NCI-H2029 treated with DMSO at 0.1 percent for 48 hours (cell line): ENCODE data around the gene RGPD8.
"Not testable (repeated sequence)": the region's sequence is repeated elsewhere in the genome, so short reads cannot be mapped to it uniquely, and the experiment has no call there.

ENCODE experiments used
- DNase-seq: peaks from one replicate; lab custom pipeline; 2025; lab: John Stamatoyannopoulos, UW

Gene RGPD8

DNA sequence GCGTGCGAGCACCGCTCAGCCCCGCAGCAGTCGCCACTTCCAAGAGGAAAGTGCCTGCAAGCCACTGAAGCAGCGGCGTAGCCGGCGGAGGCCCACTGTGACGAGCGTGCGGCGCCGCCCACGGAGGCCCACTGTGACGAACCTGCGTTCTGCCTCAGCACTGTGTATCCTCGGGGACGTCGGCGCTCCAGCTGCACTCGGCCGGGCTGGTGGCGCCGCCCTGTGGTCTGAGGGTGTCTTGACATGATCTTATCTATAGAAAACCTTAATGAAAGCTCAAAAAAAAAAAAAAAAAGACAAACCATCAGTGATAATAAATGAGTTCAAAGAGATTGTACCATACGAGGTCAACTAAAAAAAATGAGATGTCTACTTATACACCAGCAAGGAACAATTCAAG is at the start of gene RGPD8:
Gene RGPD8 (minus strand): TSS at position 166 of the 400 bp plus-strand sequence. CDS start 192 bp downstream, outside the sequence.
- DNase-seq, result not testable (repeated sequence)

DNA sequence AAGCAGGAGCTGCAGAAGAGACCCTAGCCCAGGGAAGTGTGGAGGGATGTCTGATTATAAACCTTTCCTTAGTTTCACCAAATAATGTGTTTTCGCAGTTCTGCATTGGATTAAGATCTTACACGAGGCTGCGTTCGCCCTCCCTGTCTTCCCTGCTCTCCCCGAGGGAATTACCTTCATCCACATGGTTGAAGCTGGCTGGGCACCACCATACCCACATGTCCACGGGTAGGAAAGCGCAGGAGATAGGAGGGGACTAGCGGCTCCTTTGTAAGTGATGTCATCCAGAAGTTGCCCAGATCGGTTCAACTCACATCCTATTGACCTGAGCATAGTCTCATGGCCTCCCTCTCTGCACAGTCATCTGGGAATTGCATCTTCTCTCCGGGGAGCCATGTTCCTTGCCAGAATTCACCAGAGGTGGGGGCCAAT is 49.6 kb upstream of the RGPD8 start:
- no peak for DNase-seq

DNA sequence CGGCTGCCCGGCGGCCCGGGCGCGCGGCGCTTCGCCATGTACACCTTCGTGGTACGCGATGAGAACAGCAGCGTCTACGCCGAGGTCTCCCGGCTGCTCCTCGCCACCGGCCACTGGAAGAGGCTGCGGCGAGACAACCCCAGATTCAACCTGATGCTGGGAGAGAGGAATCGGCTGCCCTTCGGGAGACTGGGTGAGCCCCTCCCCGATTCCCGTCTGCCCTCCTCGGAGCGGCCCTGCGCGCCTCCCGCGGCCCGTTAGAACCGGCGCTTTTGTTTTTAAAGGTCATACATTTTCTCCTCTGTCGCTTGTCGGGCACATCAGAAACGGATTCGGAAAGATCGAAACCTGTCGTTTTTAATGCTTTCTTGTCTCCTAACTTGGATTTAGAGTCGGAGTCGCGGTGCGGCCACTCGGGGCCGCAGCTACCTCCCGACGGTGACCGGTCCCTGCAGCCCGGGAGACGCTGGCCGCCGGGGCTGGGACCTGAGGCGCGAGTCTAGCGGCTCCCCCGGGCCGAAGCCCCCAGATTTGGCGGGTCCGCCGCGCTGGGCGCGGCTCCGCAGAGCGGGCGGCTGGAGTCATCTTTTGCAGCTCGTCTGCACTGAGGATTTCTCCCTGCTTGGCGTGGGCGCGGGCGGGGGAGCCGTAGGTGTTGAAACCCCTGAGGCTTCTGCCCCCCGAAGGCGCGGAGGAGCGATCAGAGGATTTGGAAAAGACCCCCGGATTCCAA is 49.0 kb upstream of the RGPD8 start:
- DNase-seq, result no peak

DNA sequence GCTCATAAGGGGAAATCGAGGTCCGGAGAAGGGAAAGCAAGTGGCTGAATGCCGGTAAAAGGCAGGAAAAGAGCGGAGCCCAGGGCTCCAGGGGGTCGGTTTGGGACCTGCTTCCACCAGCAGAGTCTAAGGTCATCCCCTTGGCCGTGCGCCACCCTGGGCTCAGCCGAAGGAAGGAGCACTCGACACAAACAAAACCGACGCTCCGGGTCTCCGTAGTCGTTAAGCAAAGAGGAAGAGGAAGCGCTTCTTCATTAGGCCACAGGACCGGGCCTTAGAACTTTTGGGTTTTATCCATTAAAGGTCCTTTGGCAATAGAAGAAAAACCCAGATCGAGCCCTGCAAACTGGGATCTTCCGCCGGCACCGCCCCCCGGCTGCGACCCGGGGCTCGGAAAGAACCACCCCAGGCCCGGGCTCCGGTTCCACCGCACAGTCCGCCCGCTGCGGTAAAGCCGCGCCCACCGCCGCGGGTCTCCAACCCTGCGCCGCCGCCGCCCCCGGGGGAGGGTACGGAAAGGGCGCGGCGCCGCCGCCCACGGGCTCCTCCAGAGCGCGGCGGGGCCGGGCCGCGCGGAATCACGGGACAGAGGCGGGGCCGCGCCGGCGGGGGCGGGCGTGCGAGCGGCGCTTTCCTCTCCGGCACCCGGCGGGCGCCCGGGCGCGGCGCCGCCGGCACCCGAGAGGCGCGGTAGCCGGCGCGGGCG is 48.2 kb upstream of the RGPD8 start, which contains the start of gene TTL:
Gene TTL (plus strand): TSS at position 629 of the 706 bp plus-strand sequence. CDS start 189 bp downstream, outside the sequence.
- DNase-seq, result peak; percentile 24

DNA sequence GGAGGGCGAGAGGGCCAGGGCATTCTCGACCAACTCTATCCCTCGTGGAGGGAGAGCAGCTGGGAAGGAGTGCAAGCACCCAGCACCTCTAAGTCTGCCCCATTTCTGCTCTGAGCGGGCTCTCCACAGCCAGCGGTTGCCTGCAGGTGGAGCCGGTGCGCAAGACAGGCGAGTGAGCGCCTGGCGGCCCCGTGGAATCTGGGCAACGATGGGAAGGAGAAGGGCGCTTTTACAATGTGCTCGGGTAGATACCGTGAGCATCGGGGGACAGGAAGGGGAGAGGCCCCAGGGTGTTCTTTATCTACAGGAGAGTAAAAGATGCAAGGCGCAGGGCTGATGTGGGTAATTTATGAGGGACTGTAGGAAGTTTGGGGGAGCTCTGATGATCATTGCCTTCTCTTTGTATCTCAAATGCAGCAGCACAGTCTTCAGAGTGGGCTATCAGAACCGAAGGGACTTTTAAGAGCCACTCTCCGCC is 47.6 kb upstream of the RGPD8 start:
- peak; percentile 57 for DNase-seq

DNA sequence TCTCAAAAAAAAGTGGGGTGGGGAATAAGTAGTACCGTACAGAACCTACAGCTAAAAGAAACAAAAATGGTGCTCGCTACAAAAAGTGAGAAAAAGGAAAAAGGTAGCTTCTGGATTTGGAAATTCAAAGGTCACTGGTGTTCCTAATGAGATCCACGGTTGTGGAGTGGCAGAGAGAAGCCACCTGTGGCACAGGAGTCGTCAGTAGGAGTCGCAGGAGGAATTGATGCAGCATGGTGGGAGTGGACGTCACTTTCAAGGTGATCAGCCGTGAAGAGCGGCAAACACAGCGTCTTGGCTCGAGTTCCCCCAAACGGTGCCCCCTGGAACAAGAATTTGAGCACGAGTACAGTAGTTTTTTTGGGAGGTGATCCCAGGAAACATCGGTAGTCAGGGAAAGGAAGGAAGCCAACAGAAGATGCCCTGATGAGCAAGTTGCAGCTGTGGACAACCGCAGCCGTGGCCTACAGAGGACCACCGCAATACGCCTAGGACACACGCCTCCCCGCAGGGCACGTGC is 47.1 kb upstream of the RGPD8 start:
- no peak for DNase-seq

DNA sequence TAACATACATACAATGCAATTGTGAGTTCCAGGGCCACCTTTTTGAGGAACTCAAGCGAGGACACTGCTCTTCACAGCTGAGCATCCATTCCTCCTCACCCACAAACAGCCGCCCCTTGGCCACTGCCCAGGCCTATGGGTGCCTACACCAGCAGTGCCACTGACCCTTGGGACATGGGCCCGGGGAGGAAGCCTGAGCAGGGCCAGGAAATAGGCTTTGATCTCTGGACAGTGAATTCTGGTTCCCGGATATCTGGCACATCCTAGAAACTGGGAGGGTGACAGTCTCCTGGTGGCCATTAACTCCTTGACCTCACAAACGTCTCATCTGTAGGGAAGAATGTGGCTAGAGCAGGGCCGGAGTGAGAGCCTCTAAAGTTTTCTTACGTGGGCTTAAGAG is 43.0 kb upstream of the RGPD8 start:
- DNase-seq, result no peak

DNA sequence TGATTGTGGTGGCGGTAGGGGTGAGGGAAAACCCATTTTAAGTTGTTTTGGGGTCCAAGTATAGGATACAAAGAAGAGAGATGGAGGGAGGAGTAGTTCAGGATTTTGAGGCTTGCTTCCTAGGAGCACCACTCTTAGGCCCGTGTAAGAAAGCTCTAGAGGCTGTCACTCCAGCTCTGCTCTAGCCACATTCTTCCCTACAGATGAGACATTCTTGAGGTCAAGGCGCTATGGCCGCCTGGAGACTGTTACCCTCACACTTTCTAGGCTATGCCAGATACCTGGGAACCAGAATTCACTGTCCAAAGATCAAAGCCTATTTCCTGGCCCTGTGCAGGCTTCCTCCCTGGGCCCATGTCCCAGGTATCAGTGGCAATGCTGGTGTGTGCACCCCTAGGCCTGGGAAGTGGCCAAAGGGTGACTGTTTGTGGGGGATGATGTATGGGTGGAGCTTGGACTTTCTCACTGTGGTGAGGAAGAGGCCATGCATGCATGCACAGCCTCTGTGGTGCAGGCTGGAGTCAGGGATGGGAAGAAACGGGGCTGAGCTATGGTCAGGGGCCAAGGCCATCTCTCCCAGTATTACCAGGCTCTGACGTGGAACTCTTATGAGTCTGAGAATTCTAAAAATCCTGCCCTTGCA is 41.5 kb upstream of the RGPD8 start:
- DNase-seq, result no peak

DNA sequence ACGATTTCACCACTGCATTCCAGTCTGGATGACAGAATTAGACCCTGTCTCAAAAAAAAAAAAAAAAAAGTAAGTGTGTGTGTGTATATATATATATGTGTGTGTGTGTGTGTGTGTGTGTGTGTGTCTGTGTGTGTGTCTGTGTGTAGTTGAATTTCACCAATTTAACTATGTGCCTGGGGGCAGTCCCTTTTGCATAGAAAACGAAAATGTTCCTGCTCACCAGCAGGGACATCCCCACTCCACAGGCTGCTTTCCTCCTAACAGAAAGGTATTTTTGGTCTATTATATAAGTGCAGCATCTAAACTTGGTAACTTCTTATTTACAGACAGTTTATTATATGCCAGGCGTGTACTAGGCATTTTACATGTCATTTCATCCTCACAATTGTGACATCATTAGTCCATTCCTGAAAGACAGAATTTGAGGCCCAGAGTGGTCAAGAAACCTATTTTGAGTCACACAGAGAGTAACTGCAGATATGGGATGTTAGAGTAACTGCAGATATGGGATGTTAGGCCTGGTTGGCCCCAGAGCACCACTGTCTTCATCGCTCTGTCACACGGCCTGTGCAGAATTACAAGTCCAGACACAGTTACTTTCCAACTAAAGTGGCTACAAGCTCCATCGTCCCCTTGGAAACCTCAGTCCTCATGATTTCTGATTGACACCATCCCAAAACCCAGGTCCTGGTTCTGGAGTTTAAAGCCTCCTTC is 39.3 kb upstream of the RGPD8 start:
- DNase-seq, result no peak

DNA sequence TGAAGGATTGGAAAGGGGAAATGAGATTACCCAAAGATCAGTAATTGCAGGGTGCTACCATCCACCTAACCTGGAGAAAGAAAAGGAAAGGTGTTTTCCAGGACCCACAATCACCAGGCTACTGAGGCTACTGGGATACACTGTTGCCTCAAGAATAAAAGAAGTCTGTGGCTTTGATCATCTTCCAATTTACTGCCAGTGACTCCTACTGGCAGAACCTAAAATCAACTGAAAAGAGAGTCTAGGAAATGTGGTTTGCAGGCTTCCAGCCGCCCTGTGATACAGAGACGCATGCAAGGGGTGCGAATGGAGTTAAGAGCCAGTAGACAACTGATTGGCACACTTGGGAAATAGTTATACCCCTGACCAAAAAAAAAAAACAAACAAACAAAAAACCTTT is 31.9 kb upstream of the RGPD8 start:
- no peak for DNase-seq

DNA sequence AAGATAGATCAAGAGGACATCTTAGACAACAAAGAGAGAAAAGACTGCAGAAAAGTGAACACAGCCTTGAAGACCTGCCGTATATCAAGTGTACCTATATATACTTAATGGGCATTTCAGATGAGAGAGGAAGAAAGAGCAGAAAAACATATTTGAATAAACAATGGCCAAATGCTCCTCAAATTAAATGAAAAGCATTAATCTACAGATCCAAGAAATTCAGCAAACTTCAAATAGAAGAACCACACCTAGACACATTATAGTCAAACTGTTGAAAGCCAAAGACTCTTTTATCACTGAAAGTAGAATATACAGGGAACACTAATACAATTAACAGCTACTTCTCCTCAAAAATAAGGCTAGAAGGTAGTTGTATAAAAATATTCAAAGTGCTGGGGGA is 29.8 kb upstream of the RGPD8 start:
- DNase-seq, result no peak

DNA sequence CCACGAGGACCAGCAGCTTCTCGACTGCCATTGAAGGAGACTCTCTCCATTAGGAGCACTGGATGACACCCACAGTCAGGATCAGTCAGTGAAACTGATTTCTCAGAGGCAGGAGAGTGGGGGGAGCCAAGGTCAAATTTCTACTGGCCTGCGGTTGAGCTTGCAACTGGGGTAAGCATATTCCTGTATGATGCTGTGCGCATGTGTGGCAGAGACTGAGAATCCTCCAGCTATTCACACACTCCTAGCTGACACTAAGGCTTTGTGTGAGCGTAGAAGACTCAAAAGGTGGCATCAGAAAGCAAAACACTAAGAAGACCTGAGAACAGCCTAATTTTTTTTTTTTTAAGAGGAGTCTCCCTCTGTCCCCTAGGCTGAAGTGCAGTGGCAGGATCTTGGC is 28.7 kb upstream of the RGPD8 start:
- DNase-seq, result no peak

DNA sequence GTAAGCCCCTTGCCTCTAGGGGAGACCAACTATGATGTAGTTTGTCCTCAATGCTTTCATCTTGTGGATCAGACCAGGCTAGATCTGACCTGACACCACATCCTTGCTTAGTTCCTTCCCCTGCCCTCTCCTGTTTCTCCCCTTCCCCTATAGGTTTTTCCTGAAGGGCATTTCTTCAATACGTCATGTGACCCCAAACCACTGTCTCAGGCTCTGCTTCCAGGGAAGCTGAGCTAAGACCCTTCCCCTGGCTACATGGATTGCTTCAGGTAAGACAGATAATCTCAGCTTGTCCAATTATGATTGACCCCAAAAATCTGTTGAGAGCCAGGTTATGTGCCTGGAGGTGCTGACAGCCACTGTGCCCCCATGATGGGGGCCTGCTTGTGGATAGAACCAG is 25.9 kb upstream of the RGPD8 start:
- DNase-seq, result no peak

DNA sequence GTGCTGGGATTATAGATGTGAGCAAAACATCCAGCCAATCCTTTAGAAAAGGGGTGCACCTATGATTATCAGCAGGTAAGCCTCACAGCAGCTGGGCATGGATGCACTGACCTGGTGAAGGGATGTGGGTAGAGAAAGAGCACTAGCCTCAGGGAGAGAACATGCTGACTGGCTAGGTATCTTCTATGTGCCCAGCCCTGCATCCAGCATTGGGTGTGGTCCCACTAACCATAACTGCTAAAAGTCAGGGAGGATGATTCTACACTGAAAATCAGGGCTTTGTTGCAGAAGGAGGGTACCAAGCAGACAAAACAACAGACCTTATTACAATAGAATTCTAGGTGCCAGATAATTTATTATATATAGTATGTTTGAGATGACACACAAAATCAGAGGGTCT is 21.1 kb upstream of the RGPD8 start:
- DNase-seq, result no peak

DNA sequence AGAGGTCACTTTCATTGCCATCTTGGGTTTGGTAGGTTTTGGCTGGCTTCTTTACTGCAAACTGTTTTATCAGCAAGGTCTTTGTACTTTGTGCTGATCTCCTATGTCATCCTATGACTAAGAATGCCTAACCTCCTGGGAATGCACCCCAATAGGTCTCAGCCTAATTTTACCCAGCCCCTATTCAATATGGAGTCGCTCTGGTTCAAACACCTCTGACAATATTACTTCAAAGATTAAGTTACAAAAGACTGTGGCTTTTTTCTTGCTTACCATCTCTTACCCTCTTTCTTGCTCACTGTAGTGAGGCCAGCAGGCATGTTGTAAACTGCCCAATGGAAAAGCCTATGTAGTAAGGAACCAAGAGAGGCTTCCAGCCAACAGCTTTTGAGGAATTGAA is 17.9 kb upstream of the RGPD8 start:
- DNase-seq, result no peak

DNA sequence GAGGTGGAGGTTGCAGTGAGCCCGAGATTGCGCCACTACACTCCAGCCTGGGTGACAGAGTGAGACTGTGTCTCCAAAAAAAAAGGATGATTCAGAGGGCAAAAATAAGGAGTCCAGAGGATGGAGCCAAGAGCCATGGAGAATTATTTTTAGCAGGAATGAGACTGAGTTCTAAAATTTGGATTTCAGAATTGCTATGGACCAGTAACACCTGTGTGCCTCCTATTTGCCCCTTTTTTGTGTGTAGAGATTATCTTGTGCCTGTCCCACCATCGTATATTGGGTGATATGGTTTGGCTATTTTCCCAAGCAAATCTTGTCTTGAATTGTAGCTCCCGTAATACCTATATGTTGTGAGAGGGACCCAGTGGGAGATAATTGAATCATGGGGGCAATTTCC is 16.4 kb upstream of the RGPD8 start:
- no peak for DNase-seq

DNA sequence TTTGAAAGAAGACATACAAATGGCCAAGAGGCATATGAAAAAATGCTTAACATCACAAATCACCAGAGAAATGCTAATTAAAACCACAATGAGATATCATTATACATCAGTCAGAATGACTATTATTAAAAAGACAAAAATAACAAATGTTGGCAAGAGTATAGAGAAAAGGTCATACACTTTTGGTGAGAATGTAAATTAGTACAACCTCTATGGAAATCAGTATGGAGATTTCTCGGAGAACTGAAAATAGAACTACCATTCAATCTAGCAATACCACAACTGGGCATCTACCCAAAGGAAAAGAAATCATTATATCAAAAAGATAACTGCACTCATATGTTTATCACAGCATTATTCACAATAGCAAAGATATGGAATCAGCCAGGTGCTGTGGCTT is 10.8 kb upstream of the RGPD8 start:
- not testable (repeated sequence) for DNase-seq

DNA sequence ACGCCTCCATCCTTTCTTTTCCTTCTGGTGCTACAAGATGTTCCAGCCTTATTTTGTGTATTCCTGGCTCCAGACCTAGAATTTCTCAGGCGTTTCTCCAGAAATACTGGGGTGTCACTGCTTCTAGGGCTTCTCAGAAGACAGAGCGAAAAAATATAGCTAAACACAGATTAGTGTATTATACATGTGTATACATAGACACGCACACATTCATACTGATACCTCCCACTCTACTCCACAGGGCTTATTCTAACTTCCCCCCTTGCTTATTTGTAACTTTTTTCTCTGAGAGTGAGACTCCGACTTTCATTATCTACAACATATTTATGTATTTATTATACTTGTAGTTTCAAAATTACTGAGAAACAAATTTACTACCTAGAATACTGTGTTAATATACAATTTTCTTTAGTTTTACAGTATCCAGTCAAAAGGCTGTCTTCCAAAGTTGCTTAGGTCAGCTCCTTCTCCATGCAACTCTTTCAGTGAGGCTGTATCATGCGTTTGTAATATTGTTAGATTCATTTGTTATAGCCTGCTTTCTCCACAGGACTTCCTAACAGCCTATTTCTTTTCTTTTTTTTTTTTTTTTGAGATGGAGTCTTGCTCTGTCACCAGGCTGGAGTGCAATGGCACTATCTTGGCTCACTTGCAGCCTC is 5.3 kb upstream of the RGPD8 start:
- not testable (repeated sequence) for DNase-seq

DNA sequence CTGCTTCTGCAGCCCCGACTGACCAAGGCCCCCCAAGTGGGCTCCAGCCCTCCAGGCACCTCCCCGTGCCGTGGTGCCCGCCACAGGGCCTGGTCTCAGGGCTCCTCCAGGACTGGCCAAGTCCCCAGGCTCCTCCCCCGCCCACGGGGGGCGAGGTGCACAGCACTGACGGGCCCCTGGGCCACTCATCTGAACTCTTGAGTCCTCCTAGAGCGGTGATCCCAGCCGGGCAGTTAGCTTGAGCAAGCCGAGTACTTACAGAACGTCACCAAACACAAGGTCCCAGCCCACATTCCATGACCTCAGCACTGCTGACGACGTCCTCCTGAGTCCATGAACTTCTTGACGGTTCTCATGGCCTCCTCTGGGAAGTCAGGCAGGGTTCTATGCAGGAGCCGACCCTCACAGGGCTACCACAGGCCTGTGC is 4.0 kb upstream of the RGPD8 start:
- not testable (repeated sequence) for DNase-seq

DNA sequence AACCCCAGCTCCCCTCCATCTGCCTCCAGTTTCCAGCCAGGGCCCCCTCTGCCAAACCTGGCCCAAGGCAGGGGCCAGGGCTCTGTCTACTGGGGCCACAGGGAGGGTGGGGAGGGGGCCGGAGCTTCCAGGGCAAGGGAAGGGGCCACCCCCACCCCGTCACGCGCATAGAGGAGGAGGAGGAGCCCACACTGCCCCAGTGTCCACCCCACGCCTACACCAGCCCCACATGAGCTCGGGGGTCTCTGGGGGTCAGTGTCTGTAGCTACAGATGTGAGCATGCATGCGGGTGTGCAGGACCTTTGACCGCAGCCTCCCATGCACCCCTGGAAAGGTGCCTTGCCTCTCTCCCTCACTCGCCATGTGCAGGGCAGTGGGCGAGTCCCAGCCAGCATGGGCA is 3.5 kb upstream of the RGPD8 start:
- not testable (repeated sequence) for DNase-seq

DNA sequence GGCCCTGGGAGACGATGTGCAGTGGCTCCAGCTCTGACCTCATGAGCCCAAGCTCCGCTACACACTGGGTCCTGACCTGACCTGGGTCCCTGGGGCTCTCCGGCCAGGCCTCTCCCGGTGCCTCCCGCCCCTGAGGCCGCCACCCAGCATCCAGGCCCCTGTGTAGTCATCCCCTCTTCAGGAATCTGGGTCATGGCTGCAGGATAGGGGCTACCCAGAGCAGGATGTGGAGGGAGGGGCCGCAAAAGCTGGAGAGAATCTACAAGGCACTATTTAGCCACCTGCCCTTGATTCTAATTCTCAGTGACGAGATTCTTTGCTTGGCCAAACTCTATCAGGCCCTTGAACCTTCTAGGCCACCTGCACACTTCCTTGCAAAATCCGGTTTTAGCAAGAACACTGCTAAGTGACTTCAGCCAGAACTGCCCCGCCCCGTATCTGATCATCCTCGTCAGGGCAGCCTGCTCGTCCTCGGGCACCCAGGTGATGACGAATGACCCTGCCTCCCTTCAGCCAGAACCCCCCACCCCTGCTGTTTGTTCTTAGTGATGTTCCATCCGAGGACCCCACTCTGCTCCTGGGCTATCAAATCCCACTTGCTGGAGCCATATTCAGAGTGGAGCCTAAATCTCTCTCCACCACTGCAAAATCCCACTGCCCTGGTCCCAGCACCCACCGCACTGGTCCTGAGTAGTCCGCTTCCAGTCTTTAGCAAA is 2.4 kb upstream of the RGPD8 start:
- not testable (repeated sequence) for DNase-seq
